Measurements from ENCODE around the gene ZBTB21. TPM values are rescaled to one million over a fixed set of nuclear protein-coding genes. Genes with fewer than 3 reads are reported as not detected.
A peak's percentile ranks its signal among the peaks of the same experiment; 100 is the strongest.

ZBTB21 gene
- total RNA-seq, 2 experiments from 2014 or later, result 132 to 139 TPM

- ChIA-PET POLR2A (no interaction called here), CTCF (no interaction called here)
- Mint-ChIP-seq H3K9me3 (no peaks in the 10 kb centered on the region), H3K27me3 (no peaks in the 10 kb centered on the region), H3K4me3 (no peak overlapping the region), H3K4me1 (ENCODE audit: low read depth) (peaks cover 55% of the 10 kb centered on the region), H3K36me3 (ENCODE audit: low read depth) (no peaks in the 10 kb centered on the region), H3K27ac (no peak overlapping the region)
- no peak for ATAC-seq (ENCODE audit: poor library complexity)
- Histone ChIP-seq H3K36me3 (ENCODE audit: insufficient read depth, low read length) (no peaks in the 10 kb centered on the region), H3K4me3 (ENCODE audit: low read length) (no peak overlapping the region), H3K27me3 (ENCODE audit: control insufficient read depth in 1 of 2, insufficient read depth in 2 of 2, low read length in 2 of 2) (no peaks in the 10 kb centered on the region), H3K9me3 (ENCODE audit: control insufficient read depth in 1 of 2, insufficient read depth in 1 of 2, low read length in 2 of 2) (no peaks in the 10 kb centered on the region), H3K27ac (ENCODE audit: low read depth in 1 of 2, low read length in 2 of 2) (no peak overlapping the region), H3K4me1 (ENCODE audit: insufficient read depth, low read length) (peaks cover 40% of the 10 kb centered on the region)
- DNase-seq, result no peak
- TF ChIP-seq CTCF (IDR thresholded peaks at IDR 0.05), result no peak
- intact Hi-C loops (cut with DNase I, micrococcal nuclease), result no loop called here
Measured at GRCh38 chr21:42058631-42059111, 48.5 kb upstream of the ZBTB21 start.

- no peak overlapping the region for H3K4me3 Mint-ChIP-seq
- no peak overlapping the region for H3K4me3 ChIP-seq (ENCODE audit: low read length)
- H3K36me3 Mint-ChIP-seq (ENCODE audit: low read depth), result no peaks in the 10 kb centered on the region
- ATAC-seq (ENCODE audit: poor library complexity) (no peak), DNase-seq (no peak)
- ChIA-PET CTCF (no interaction called here), POLR2A (no interaction called here)
- peaks cover 33% of the 10 kb centered on the region for H3K4me1 ChIP-seq (ENCODE audit: insufficient read depth, low read length)
- H3K27me3 ChIP-seq (ENCODE audit: control insufficient read depth in 1 of 2, insufficient read depth in 2 of 2, low read length in 2 of 2), result no peaks in the 10 kb centered on the region
- no peak overlapping the region for H3K27ac ChIP-seq (ENCODE audit: low read depth in 1 of 2, low read length in 2 of 2)
- no peak for TF ChIP-seq CTCF (IDR thresholded peaks at IDR 0.05)
- H3K36me3 ChIP-seq (ENCODE audit: insufficient read depth, low read length), result no peaks in the 10 kb centered on the region
- no peak overlapping the region for H3K27ac Mint-ChIP-seq
- H3K27me3 Mint-ChIP-seq, result no peaks in the 10 kb centered on the region
- intact Hi-C loops (cut with DNase I, micrococcal nuclease), result no loop called here
- H3K4me1 Mint-ChIP-seq (ENCODE audit: low read depth), result peaks cover 48% of the 10 kb centered on the region
- H3K9me3 Mint-ChIP-seq, result no peaks in the 10 kb centered on the region
- no peaks in the 10 kb centered on the region for H3K9me3 ChIP-seq (ENCODE audit: control insufficient read depth in 1 of 2, insufficient read depth in 1 of 2, low read length in 2 of 2)
Measured at GRCh38 chr21:42057851-42058437, 47.8 kb upstream of the ZBTB21 start.

- Mint-ChIP-seq H3K36me3 (ENCODE audit: low read depth) (no peaks in the 10 kb centered on the region), H3K9me3 (no peaks in the 10 kb centered on the region), H3K27ac (peak overlapping the region; percentile 0), H3K4me3 (no peak overlapping the region), H3K4me1 (ENCODE audit: low read depth) (peaks cover 40% of the 10 kb centered on the region), H3K27me3 (no peaks in the 10 kb centered on the region)
- ATAC-seq (ENCODE audit: poor library complexity), result no peak
- Histone ChIP-seq H3K4me3 (ENCODE audit: low read length) (no peak overlapping the region), H3K27me3 (ENCODE audit: control insufficient read depth in 1 of 2, insufficient read depth in 2 of 2, low read length in 2 of 2) (no peaks in the 10 kb centered on the region), H3K27ac (ENCODE audit: low read depth in 1 of 2, low read length in 2 of 2) (no peak overlapping the region), H3K9me3 (ENCODE audit: control insufficient read depth in 1 of 2, insufficient read depth in 1 of 2, low read length in 2 of 2) (no peaks in the 10 kb centered on the region), H3K36me3 (ENCODE audit: insufficient read depth, low read length) (no peaks in the 10 kb centered on the region), H3K4me1 (ENCODE audit: insufficient read depth, low read length) (peaks cover 25% of the 10 kb centered on the region)
- CTCF ChIA-PET, result no interaction called here
- intact Hi-C loops (cut with DNase I, micrococcal nuclease), result no loop called here
- TF ChIP-seq CTCF (IDR thresholded peaks at IDR 0.05), result no peak
- POLR2A ChIA-PET, result no interaction called here
- no peak for DNase-seq
Measured at GRCh38 chr21:42056996-42057689, 47.0 kb upstream of the ZBTB21 start.
